IMR-90 (cell line): ENCODE data around the gene ITGA2. TPM values are rescaled to one million over a fixed set of nuclear protein-coding genes. Genes with fewer than 3 reads are reported as not detected.

Experiments
- ATAC-seq: fragments of 200-7000 bp; cut with Tn5 transposase; 2 replicates; pipeline ENCODE4 v1.9.1; 2020; ENCODE audit warnings: low read depth, mild to moderate bottlenecking, moderate library complexity
- BruUV-seq: library from RNA; stranded (reverse); fragments of 400-500 nt; replicated peaks from 2 replicates; lab custom pipeline; 2021; lab: Mats Ljungman, UMichigan
- CTCF ChIA-PET: fragments of 300-600 bp; formaldehyde crosslinking; extraction: SDS; loops from one replicate; lab custom pipeline; 2021; ENCODE audit warnings: antibody characterized with exemption; lab: Yijun Ruan, JAX
- POLR2A ChIA-PET: fragments of 300-600 bp; sonication (Branson Sonifier 250); formaldehyde crosslinking; loops from one replicate; lab custom pipeline; 2022; ENCODE audit warnings: antibody characterized with exemption; ENCODE audit not compliant: unreplicated experiment; lab: Charles Lee
- DNase-seq: peaks from one replicate; pipeline ENCODE4 v3.0.0; 2013
- H2AFZ ChIP-seq: replicated peaks from 2 replicates; pipeline ENCODE3; 2013; ENCODE audit warnings: low read length, mild to moderate bottlenecking; ENCODE audit not compliant: poor library complexity
- H2AK5ac ChIP-seq: 2 replicates; pipeline ENCODE4 v1.6.1; 2013; ENCODE audit warnings: low read depth, low read length, inconsistent platforms
- H2AK9ac ChIP-seq: replicated peaks from 2 replicates; pipeline ENCODE3; 2013; ENCODE audit warnings: mild to moderate bottlenecking, low read depth, low read length, moderate library complexity; ENCODE audit not compliant: poor library complexity
- H2BK120ac ChIP-seq: 2 replicates; pipeline ENCODE4 v1.6.1; 2013; ENCODE audit warnings: low read depth, low read length, inconsistent platforms
- H2BK15ac ChIP-seq: 3 replicates; pipeline ENCODE4 v1.6.1; 2013; ENCODE audit warnings: low read depth, low read length, inconsistent platforms
- H2BK20ac ChIP-seq: 2 replicates; pipeline ENCODE4 v1.6.1; 2013; ENCODE audit warnings: low read depth, mild to moderate bottlenecking, inconsistent platforms, low read length, moderate library complexity
- H2BK5ac ChIP-seq: 2 replicates; pipeline ENCODE4 v1.6.1; 2013; ENCODE audit warnings: mild to moderate bottlenecking, low read depth, low read length, inconsistent platforms; ENCODE audit not compliant: poor library complexity, severe bottlenecking
- H3K14ac ChIP-seq: replicated peaks from 2 replicates; pipeline ENCODE4 v1.6.1; 2013; ENCODE audit warnings: low read depth, low read length, inconsistent platforms
- H3K18ac ChIP-seq: 2 replicates; pipeline ENCODE4 v1.6.1; 2013; ENCODE audit warnings: low read depth, low read length, control low read depth
- H3K23ac ChIP-seq: 2 replicates; pipeline ENCODE4 v1.6.1; 2013; ENCODE audit warnings: low read depth, low read length, inconsistent platforms
- H3K27ac ChIP-seq: 2 replicates; pipeline ENCODE4 v1.5.1; 2013; ENCODE audit warnings: mild to moderate bottlenecking, control low read depth, low read length; ENCODE audit not compliant: insufficient read depth
- H3K27me3 ChIP-seq: 2 replicates; pipeline ENCODE4 v1.6.1; 2013; ENCODE audit warnings: low read length; ENCODE audit not compliant: control insufficient read depth, insufficient read depth
- H3K36me3 ChIP-seq: 2 replicates; pipeline ENCODE4 v1.6.1; 2013; ENCODE audit warnings: low read length, mixed read lengths; ENCODE audit not compliant: control insufficient read depth, insufficient read depth
- H3K4ac ChIP-seq: 2 replicates; pipeline ENCODE4 v1.6.1; 2013; ENCODE audit warnings: low read depth, low read length, inconsistent platforms
- H3K4me1 ChIP-seq: 2 replicates; pipeline ENCODE4 v1.6.1; 2013; ENCODE audit warnings: low read length, mixed read lengths; ENCODE audit not compliant: control insufficient read depth, insufficient read depth
- H3K4me2 ChIP-seq: 2 replicates; pipeline ENCODE4 v1.6.1; 2013; ENCODE audit warnings: low read depth, mild to moderate bottlenecking, control low read depth, low read length, moderate library complexity
- H3K4me3 ChIP-seq: 2 replicates; pipeline ENCODE4 v1.5.1; 2013; ENCODE audit warnings: low read depth, mild to moderate bottlenecking, control low read depth, low read length, moderate library complexity; ENCODE audit not compliant: insufficient read depth
- H3K56ac ChIP-seq: 2 replicates; pipeline ENCODE4 v1.6.1; 2013; ENCODE audit warnings: low read length, inconsistent platforms; ENCODE audit not compliant: insufficient read depth; ENCODE audit errors: extremely low read depth
- H3K79me1 ChIP-seq, 2 experiments: 2 replicates each; pipeline ENCODE4 v1.6.1; 2013; ENCODE audit warnings: low read length in 2 of 2, inconsistent platforms in 1 of 2, low read depth in 1 of 2
- H3K9ac ChIP-seq: 2 replicates; pipeline ENCODE4 v1.6.1; 2013; ENCODE audit warnings: low read depth, low read length, control low read depth
- H3K9me1 ChIP-seq: 2 replicates; pipeline ENCODE4 v1.6.1; 2013; ENCODE audit warnings: low read length, inconsistent platforms; ENCODE audit not compliant: insufficient read depth
- H3K9me3 ChIP-seq: 2 replicates; pipeline ENCODE4 v1.6.1; 2013; ENCODE audit warnings: low read length; ENCODE audit not compliant: control insufficient read depth, insufficient read depth
- H4K20me1 ChIP-seq: 2 replicates; pipeline ENCODE4 v1.6.1; 2013; ENCODE audit warnings: low read length, inconsistent platforms; ENCODE audit not compliant: insufficient read depth
- H4K5ac ChIP-seq: 2 replicates; pipeline ENCODE4 v1.6.1; 2013; ENCODE audit warnings: mild to moderate bottlenecking, low read depth, low read length, control low read depth
- H4K8ac ChIP-seq, 2 experiments: 2 replicates each; pipeline ENCODE4 v1.6.1; 2013; ENCODE audit warnings: low read depth in 2 of 2, low read length in 2 of 2, control low read depth in 1 of 2, inconsistent platforms in 1 of 2
- H4K91ac ChIP-seq: 2 replicates; pipeline ENCODE4 v1.6.1; 2013; ENCODE audit warnings: low read depth, low read length, inconsistent platforms; ENCODE audit not compliant: insufficient read depth
- BHLHE40 ChIP-seq: fragments of 150-350 bp; IDR thresholded peaks from 2 replicates; pipeline ENCODE4 v1.6.1; 2016; ENCODE audit warnings: mild to moderate bottlenecking, low read depth, low read length
- CEBPB ChIP-seq: IDR thresholded peaks from 2 replicates; pipeline ENCODE4 v1.6.1; 2012; ENCODE audit warnings: low read depth, low read length, improper control_type of control experiment
- ELK1 ChIP-seq: fragments of 150-350 bp; IDR thresholded peaks from 2 replicates; pipeline ENCODE4 v1.6.1; 2016; ENCODE audit warnings: low read depth, mild to moderate bottlenecking, low read length, moderate library complexity, borderline replicate concordance
- MAFK ChIP-seq: IDR thresholded peaks from 2 replicates; pipeline ENCODE4 v1.6.1; 2012; ENCODE audit warnings: low read depth, low read length, improper control_type of control experiment
- MAZ ChIP-seq: IDR thresholded peaks from 2 replicates; pipeline ENCODE4 v1.6.1; 2012; ENCODE audit warnings: low read depth, mild to moderate bottlenecking, low read length, improper control_type of control experiment, moderate library complexity, borderline replicate concordance
- MXI1 ChIP-seq: IDR thresholded peaks from 2 replicates; pipeline ENCODE4 v1.6.1; 2012; ENCODE audit warnings: low read depth, mild to moderate bottlenecking, low read length, moderate library complexity, borderline replicate concordance
- RFX5 ChIP-seq: IDR thresholded peaks from 2 replicates; pipeline ENCODE4 v1.8.0; 2012; ENCODE audit warnings: low read depth, mild to moderate bottlenecking, low read length, moderate library complexity
- SMC3 ChIP-seq: fragments of 150-350 bp; IDR thresholded peaks from 2 replicates; pipeline ENCODE4 v1.6.1; 2016; ENCODE audit warnings: low read depth, mild to moderate bottlenecking, antibody characterized with exemption, low read length, moderate library complexity
- WGBS, 2 experiments: methylation state at CpG; one replicate each; pipeline versions ENCODE4 v1.1.5 to v1.1.7; 2013; ENCODE audit warnings: missing lambda C conversion rate in 2 of 2; ENCODE audit not compliant: insufficient read length in 1 of 2; ENCODE audit errors: extremely low coverage in 2 of 2; 5-methylcytosine and 5-hydroxymethylcytosine counted together
- dilution Hi-C: fragments of 300-500 bp; cut with HindIII; formaldehyde crosslinking; loops from one replicate; pipeline ENCODE4 v1.14.3; 2018; ENCODE audit warnings: low sequenced_read_pairs; ENCODE audit not compliant: unreplicated experiment
- in situ Hi-C: fragments of 300-500 bp; cut with MboI; formaldehyde crosslinking; loops from 3 replicates; pipeline ENCODE4 v1.14.3; 2019; ENCODE audit warnings: low sequenced_read_pairs, inconsistent platforms, mixed read lengths
- intact Hi-C: fragments of 100-400 bp; cut with micrococcal nuclease; formaldehyde crosslinking; loops from 2 replicates; pipeline ENCODE4 v1.10.0; 2022
- polyA plus RNA-seq, 3 experiments: library from polyadenylated mRNA; depleted of rRNA; stranded (reverse); fragments of >200 nt; gene quantifications; 2 replicates each; pipeline ENCODE4 v1.2.3, GENCODE V29; 2012; ENCODE audit warnings: low replicate concordance in 1 of 3
- total RNA-seq: library from RNA; depleted of rRNA; stranded (reverse); fragments of >200 nt; gene quantifications from 2 replicates; pipeline ENCODE4 v1.2.3, GENCODE V29; 2012
- TF ChIP-seq, protein P1 (sequence below): fragments of 150-350 bp; IDR thresholded peaks from 2 replicates; pipeline ENCODE4 v1.6.1; 2017; ENCODE audit warnings: mild to moderate bottlenecking, antibody characterized with exemption, low read length, low read depth

The ITGA2 gene
- total and polyA plus RNA-seq, 2 of the 4 experiments (the other 2 are of a cell fraction): 23.3 to 93.4 TPM

DNA sequence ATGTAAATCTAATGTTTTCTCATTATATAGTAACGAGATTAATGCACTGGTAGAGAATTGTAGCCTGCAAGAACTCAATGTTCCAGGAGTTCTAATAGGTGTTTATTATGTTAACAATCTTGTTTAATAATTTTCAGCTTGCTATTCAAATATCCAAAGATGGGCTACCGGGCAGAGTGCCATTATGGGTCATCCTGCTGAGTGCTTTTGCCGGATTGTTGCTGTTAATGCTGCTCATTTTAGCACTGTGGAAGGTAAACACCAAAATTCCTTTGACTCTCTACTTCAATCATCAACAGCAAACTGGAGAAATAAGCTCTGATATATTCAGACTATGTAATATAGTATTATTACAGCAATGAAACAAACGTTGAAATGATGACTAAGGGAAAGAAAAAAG is 41.9 kb upstream of the ITGA2 start:
- intact Hi-C loops (loop anchor here (5.0 to 10.0 kb wide), 2 partner anchors 300 to 1288 kb away; no protein-coding TSS in a partner anchor), in situ Hi-C loops (loop anchor here (5.0 kb wide), 1 partner anchor 150 kb away; no protein-coding TSS in a partner anchor), dilution Hi-C loops (no loop called here)
- Histone ChIP-seq H2AK9ac (no peak overlapping the region), H3K4me2 (no peak overlapping the region), H2BK120ac (no peak overlapping the region), H2AK5ac (no peak overlapping the region), H3K27me3 (no peaks in the 10 kb centered on the region), H4K8ac (no peak overlapping the region), H3K14ac (no peak overlapping the region), H2BK5ac (peak overlapping the region; percentile 44), H4K5ac (no peak overlapping the region), H3K56ac (no peak overlapping the region), H3K36me3 (peaks cover 11% of the 10 kb centered on the region), H4K91ac (no peak overlapping the region), H3K9me1 (peaks cover 10% of the 10 kb centered on the region), H2AFZ (no peak overlapping the region), H2BK15ac (no peak overlapping the region), H3K4ac (no peak overlapping the region), H3K4me1 (peaks cover 7% of the 10 kb centered on the region), H3K4me3 (no peak overlapping the region), H2BK20ac (no peak overlapping the region), H3K79me1 (peaks cover 17% of the 10 kb centered on the region in 2 experiments; a peak in 2 of 4 replicates), H3K9ac (no peak overlapping the region), H3K23ac (no peak overlapping the region), H3K18ac (no peak overlapping the region), H3K9me3 (no peaks in the 10 kb centered on the region), H4K20me1 (peaks cover 6% of the 10 kb centered on the region; the same call in 1 of the 2 replicates), H3K27ac (no peak overlapping the region)
- peak; percentile 56 for DNase-seq
- no TSS peak for BruUV-seq
- TF ChIP-seq, protein P1, sequence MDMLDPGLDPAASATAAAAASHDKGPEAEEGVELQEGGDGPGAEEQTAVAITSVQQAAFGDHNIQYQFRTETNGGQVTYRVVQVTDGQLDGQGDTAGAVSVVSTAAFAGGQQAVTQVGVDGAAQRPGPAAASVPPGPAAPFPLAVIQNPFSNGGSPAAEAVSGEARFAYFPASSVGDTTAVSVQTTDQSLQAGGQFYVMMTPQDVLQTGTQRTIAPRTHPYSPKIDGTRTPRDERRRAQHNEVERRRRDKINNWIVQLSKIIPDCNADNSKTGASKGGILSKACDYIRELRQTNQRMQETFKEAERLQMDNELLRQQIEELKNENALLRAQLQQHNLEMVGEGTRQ: no peak
- TF ChIP-seq BHLHE40 (no peak), CEBPB (no peak), MAFK (no peak; the same call in 1 of the 2 replicates), MXI1 (no peak), MAZ (no peak), RFX5 (no peak), SMC3 (no peak), ELK1 (no peak)
- no CpG with 5 or more reads among the region's 4 CpGs for WGBS, 2 experiments
- ATAC-seq: peak; percentile 53
- POLR2A ChIA-PET: interaction anchor here (0.5 kb wide), 1 partner anchor 53 kb away, joined by 12 read pairs; no protein-coding TSS in a partner anchor
- CTCF ChIA-PET: interaction anchor here (0.7 to 3.1 kb wide), 4 partner anchors 15 to 149 kb away, joined by 3 to 20 read pairs (median 4); no protein-coding TSS in a partner anchor
